GM18505 (cell line): Measurements from ENCODE around the gene PTGES.
"Not testable (repeated sequence)": the region's sequence is repeated elsewhere in the genome, so short reads cannot be mapped to it uniquely, and the experiment has no call there.

Experiments used
- ATAC-seq: cut with Tn5 transposase; IDR thresholded peaks from one replicate; pipeline ENCODE4 v1.9.1; 2021; ENCODE audit not compliant: unreplicated experiment
- POLR2A ChIP-seq: IDR thresholded peaks from 4 replicates; pipeline ENCODE4 v1.6.1; 2011; ENCODE audit warnings: borderline replicate concordance; ENCODE audit not compliant: insufficient read depth, insufficient read length; ENCODE audit errors: extremely low read depth

PTGES gene

GRCh38 chr9:129752900-129753729 is at the start of gene PTGES:
PTGES (minus strand) TSS chr9:129753042; CDS start chr9:129753012, 30 bp downstream.
- no peak for ATAC-seq
- no peak for TF ChIP-seq POLR2A

GRCh38 chr9:129801504-129801903 is 48.7 kb upstream of the PTGES start:
- ATAC-seq = no peak
- no peak for TF ChIP-seq POLR2A

- no peak for ATAC-seq
- no peak for TF ChIP-seq POLR2A
These were observed 46.1 kb upstream of the PTGES start for GRCh38 chr9:129798973-129799372.

GRCh38 chr9:129796029-129796428 is 43.2 kb upstream of the PTGES start:
- ATAC-seq = not testable (repeated sequence)

GRCh38 chr9:129794549-129794948 is 41.7 kb upstream of the PTGES start:
- TF ChIP-seq POLR2A = no peak
- ATAC-seq = no peak

- no peak for ATAC-seq
- no peak for TF ChIP-seq POLR2A
These were observed 33.6 kb upstream of the PTGES start for GRCh38 chr9:129786481-129786880.

- no peak for ATAC-seq
- TF ChIP-seq POLR2A = no peak
These were observed 33.0 kb upstream of the PTGES start for GRCh38 chr9:129785866-129786265.

GRCh38 chr9:129784970-129785369 is 32.1 kb upstream of the PTGES start:
- ATAC-seq = not testable (repeated sequence)

- no peak for TF ChIP-seq POLR2A
- ATAC-seq = no peak
These were observed 30.9 kb upstream of the PTGES start for GRCh38 chr9:129783516-129784361.

GRCh38 chr9:129781981-129782380 is 29.1 kb upstream of the PTGES start:
- no peak for TF ChIP-seq POLR2A
- no peak for ATAC-seq

GRCh38 chr9:129781131-129781530 is 28.3 kb upstream of the PTGES start:
- TF ChIP-seq POLR2A = no peak
- no peak for ATAC-seq

- ATAC-seq = no peak
- TF ChIP-seq POLR2A = no peak
These were observed 26.8 kb upstream of the PTGES start for GRCh38 chr9:129779560-129780190.

GRCh38 chr9:129778469-129778868 is 25.6 kb upstream of the PTGES start:
- no peak for TF ChIP-seq POLR2A

GRCh38 chr9:129777769-129778130 is 24.9 kb upstream of the PTGES start:
- ATAC-seq = no peak
- no peak for TF ChIP-seq POLR2A

More at GRCh38 chr9:129778469-129778868, 25.6 kb upstream of the PTGES start:
- no peak for ATAC-seq
